Measurements from ENCODE around the gene PREPL.

PREPL gene

GRCh38 chr2:44299635-44300034 is 61.7 kb downstream of the PREPL start:
- Histone ChIP-seq H3K9me2 (ENCODE audit: low read depth, low read length) (no peaks in the 10 kb centered on the region), H3K27ac (ENCODE audit: low read depth, low read length, poor library complexity, severe bottlenecking) (no peak overlapping the region), H3K4me3 (ENCODE audit: low read depth, low read length, poor library complexity, severe bottlenecking) (no peak overlapping the region), H3K36me3 (ENCODE audit: insufficient read depth, low read length) (no peaks in the 10 kb centered on the region), H3K79me2 (ENCODE audit: insufficient read depth, low read length) (no peaks in the 10 kb centered on the region), H3K4me2 (ENCODE audit: low read length) (no peak overlapping the region), H3K9ac (ENCODE audit: low read length) (no peak overlapping the region), H3K9me3 (ENCODE audit: low read length) (no peaks in the 10 kb centered on the region), H3F3A (ENCODE audit: insufficient read depth, low read length) (no peaks in the 10 kb centered on the region), H2AFZ (ENCODE audit: low read length) (no peak overlapping the region), H3K4me1 (ENCODE audit: insufficient read depth, low read length, severe bottlenecking) (peaks cover 7% of the 10 kb centered on the region), H3K27me3 (ENCODE audit: insufficient read depth, low read length) (no peaks in the 10 kb centered on the region), H4K20me1 (ENCODE audit: insufficient read depth, low read length) (no peaks in the 10 kb centered on the region)
- TF ChIP-seq EZH2 (IDR thresholded peaks at IDR 0.05; ENCODE audit: borderline replicate concordance, low read length) = no peak
- TF ChIP-seq CTCF (IDR thresholded peaks at IDR 0.05; ENCODE audit: low read length) = no peak

- Histone ChIP-seq H2AFZ (ENCODE audit: low read length) (no peak overlapping the region), H3K27me3 (ENCODE audit: insufficient read depth, low read length) (no peaks in the 10 kb centered on the region), H3K4me2 (ENCODE audit: low read length) (no peak overlapping the region), H3K9me2 (ENCODE audit: low read depth, low read length) (no peaks in the 10 kb centered on the region), H3K36me3 (ENCODE audit: insufficient read depth, low read length) (no peaks in the 10 kb centered on the region), H3K4me1 (ENCODE audit: insufficient read depth, low read length, severe bottlenecking) (peaks cover 7% of the 10 kb centered on the region), H3K79me2 (ENCODE audit: insufficient read depth, low read length) (no peaks in the 10 kb centered on the region), H3K9ac (ENCODE audit: low read length) (no peak overlapping the region), H3F3A (ENCODE audit: insufficient read depth, low read length) (no peaks in the 10 kb centered on the region), H3K27ac (ENCODE audit: low read depth, low read length, poor library complexity, severe bottlenecking) (no peak overlapping the region), H3K9me3 (ENCODE audit: low read length) (no peaks in the 10 kb centered on the region), H4K20me1 (ENCODE audit: insufficient read depth, low read length) (no peaks in the 10 kb centered on the region), H3K4me3 (ENCODE audit: low read depth, low read length, poor library complexity, severe bottlenecking) (no peak overlapping the region)
- TF ChIP-seq CTCF (IDR thresholded peaks at IDR 0.05; ENCODE audit: low read length) (no peak), EZH2 (IDR thresholded peaks at IDR 0.05; ENCODE audit: borderline replicate concordance, low read length) (no peak)
These were observed 63.9 kb downstream of the PREPL start for GRCh38 chr2:44297431-44297830.

GRCh38 chr2:44296653-44297052 is 64.6 kb downstream of the PREPL start:
- Histone ChIP-seq H3K9me2 (ENCODE audit: low read depth, low read length) (no peaks in the 10 kb centered on the region), H3K4me3 (ENCODE audit: low read depth, low read length, poor library complexity, severe bottlenecking) (no peak overlapping the region), H3K79me2 (ENCODE audit: insufficient read depth, low read length) (no peaks in the 10 kb centered on the region), H3K27ac (ENCODE audit: low read depth, low read length, poor library complexity, severe bottlenecking) (no peak overlapping the region), H4K20me1 (ENCODE audit: insufficient read depth, low read length) (no peaks in the 10 kb centered on the region), H3K36me3 (ENCODE audit: insufficient read depth, low read length) (no peaks in the 10 kb centered on the region), H3K4me1 (ENCODE audit: insufficient read depth, low read length, severe bottlenecking) (peaks cover 7% of the 10 kb centered on the region), H3K27me3 (ENCODE audit: insufficient read depth, low read length) (no peaks in the 10 kb centered on the region), H3K9me3 (ENCODE audit: low read length) (no peaks in the 10 kb centered on the region), H3K4me2 (ENCODE audit: low read length) (no peak overlapping the region), H2AFZ (ENCODE audit: low read length) (no peak overlapping the region), H3F3A (ENCODE audit: insufficient read depth, low read length) (no peaks in the 10 kb centered on the region), H3K9ac (ENCODE audit: low read length) (no peak overlapping the region)
- TF ChIP-seq EZH2 (IDR thresholded peaks at IDR 0.05; ENCODE audit: borderline replicate concordance, low read length) = no peak
- no peak for TF ChIP-seq CTCF (IDR thresholded peaks at IDR 0.05; ENCODE audit: low read length)

Data from OCI-LY1 (cell line).